Activated B cell treated with CpG ODN at 0.5 μM for 24 hours (primary cell): Measurements from ENCODE around the gene FOXJ2. TPM values are rescaled to one million over a fixed set of nuclear protein-coding genes. Genes with fewer than 3 reads are reported as not detected.
A peak's percentile ranks its signal among the peaks of the same experiment; 100 is the strongest.
"Not testable (repeated sequence)": the region's sequence is repeated elsewhere in the genome, so short reads cannot be mapped to it uniquely, and the experiment has no call there.

Experiments
- ATAC-seq: fragments of 200-7000 bp; cut with Tn5 transposase; one replicate; pipeline ENCODE4 v1.10.0; 2021; ENCODE audit warnings: low read depth, mild to moderate bottlenecking, moderate library complexity
- CTCF ChIA-PET: fragments of 350-600 bp; sonication (Branson Sonifier 250); formaldehyde crosslinking; loops from one replicate; lab custom pipeline; 2021; ENCODE audit warnings: antibody characterized with exemption; lab: Charles Lee
- POLR2A ChIA-PET: fragments of 350-600 bp; sonication (Branson Sonifier 250); formaldehyde crosslinking; loops from one replicate; lab custom pipeline; 2021; ENCODE audit warnings: antibody characterized with exemption; lab: Charles Lee
- DNase-seq: peaks from one replicate; pipeline ENCODE4 v3.0.0; 2022
- H3K27ac Mint-ChIP-seq: one replicate; pipeline ENCODE4 v1.8.0; 2020; ENCODE audit warnings: mixed read lengths
- H3K27me3 Mint-ChIP-seq: one replicate; pipeline ENCODE4 v1.8.0; 2021; ENCODE audit warnings: mixed read lengths
- H3K36me3 Mint-ChIP-seq: one replicate; pipeline ENCODE4 v1.8.0; 2021; ENCODE audit warnings: low read depth, mixed read lengths
- H3K4me1 Mint-ChIP-seq: one replicate; pipeline ENCODE4 v1.8.0; 2021; ENCODE audit warnings: mixed read lengths
- H3K4me3 Mint-ChIP-seq: one replicate; pipeline ENCODE4 v1.8.0; 2020; ENCODE audit warnings: mild to moderate bottlenecking, mixed read lengths
- H3K9me3 Mint-ChIP-seq: one replicate; pipeline ENCODE4 v1.8.0; 2020; ENCODE audit warnings: mixed read lengths
- intact Hi-C: fragments of 100-400 bp; cut with micrococcal nuclease; formaldehyde crosslinking; loops from one replicate; pipeline ENCODE4 v1.15.1; 2024
- total RNA-seq: library from RNA; stranded (reverse); gene quantifications from 2 replicates; pipeline ENCODE4 v1.2.3, GENCODE V29; 2022
- TF ChIP-seq, protein P1 (sequence below): fragments of 200-600 bp; IDR thresholded peaks from one replicate; pipeline ENCODE4 v1.8.0; 2022; ENCODE audit warnings: antibody characterized with exemption, mild to moderate bottlenecking

The FOXJ2 gene
- 12.5 and 13.6 TPM in 2 replicates for total RNA-seq

DNA sequence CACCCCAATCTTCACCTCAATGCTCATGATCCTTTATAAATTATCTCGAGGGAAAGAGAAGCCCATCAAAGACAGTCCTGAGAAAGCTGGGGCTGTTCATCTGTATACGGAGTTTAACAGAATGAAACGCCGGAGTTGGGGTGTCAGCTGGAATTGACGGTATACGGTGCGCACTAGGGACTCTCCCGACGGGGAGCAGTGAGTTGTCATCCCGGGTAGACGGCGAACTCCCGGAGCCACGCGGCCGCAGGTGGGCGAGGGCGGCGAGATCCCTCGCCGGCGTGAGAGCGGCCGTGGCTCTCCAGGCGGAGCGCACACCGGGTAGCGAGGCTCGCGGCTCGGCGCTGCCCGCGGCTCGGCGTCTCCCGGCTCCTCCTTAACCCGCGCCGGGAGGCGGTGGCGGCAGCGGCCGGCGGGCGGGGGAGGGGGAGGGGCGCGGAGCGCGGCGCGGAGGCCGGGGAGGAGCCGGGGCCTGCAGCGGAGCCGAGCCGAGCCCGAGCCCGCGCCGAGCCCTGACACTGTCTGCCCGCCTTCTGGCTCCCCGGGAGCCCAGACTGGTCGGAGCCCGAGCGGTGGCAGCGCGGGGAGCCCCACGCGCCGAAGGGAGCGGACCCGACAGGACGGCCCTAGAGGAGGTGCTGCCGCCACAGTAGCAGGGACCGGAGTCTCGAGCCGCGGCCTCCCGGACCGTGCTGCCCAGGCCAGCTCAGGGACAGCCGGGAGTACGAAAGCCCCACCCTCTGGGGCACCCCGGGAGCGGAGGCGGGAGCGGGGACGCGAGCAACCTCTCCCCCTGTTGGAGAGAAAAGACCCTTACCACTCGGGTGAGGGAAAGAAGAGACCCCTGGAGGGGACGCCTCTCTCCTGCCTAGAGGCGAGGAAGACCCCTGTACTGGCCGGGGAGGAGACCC is at the start of gene FOXJ2:
FOXJ2 (plus strand) TSS at position 475 of the 911 bp plus-strand sequence. CDS start 7,117 bp downstream, outside the sequence.
- Mint-ChIP-seq H3K27me3 (no peaks in the 10 kb centered on the region), H3K36me3 (no peaks in the 10 kb centered on the region), H3K9me3 (no peaks in the 10 kb centered on the region), H3K4me1 (peaks cover 53% of the 10 kb centered on the region), H3K27ac (peak within 1 kb of the TSS; percentile 74), H3K4me3 (peak within 1 kb of the TSS; percentile 86)
- ChIA-PET POLR2A (interaction anchor here (1.0 to 2.7 kb wide), 4 partner anchors 62 to 99 kb away, joined by 4 to 8 read pairs (median 6); no protein-coding TSS in a partner anchor), CTCF (interaction anchor here (1.4 kb wide), 1 partner anchor 14 kb away, joined by 5 read pairs; no protein-coding TSS in a partner anchor)
- DNase-seq (peak; percentile 73), ATAC-seq (peak; percentile 86)
- intact Hi-C loops = loop anchor here (1.0 to 10.0 kb wide), 3 partner anchors 14 to 362 kb away; partner anchors contain the start of gene NECAP1
- TF ChIP-seq, protein P1, sequence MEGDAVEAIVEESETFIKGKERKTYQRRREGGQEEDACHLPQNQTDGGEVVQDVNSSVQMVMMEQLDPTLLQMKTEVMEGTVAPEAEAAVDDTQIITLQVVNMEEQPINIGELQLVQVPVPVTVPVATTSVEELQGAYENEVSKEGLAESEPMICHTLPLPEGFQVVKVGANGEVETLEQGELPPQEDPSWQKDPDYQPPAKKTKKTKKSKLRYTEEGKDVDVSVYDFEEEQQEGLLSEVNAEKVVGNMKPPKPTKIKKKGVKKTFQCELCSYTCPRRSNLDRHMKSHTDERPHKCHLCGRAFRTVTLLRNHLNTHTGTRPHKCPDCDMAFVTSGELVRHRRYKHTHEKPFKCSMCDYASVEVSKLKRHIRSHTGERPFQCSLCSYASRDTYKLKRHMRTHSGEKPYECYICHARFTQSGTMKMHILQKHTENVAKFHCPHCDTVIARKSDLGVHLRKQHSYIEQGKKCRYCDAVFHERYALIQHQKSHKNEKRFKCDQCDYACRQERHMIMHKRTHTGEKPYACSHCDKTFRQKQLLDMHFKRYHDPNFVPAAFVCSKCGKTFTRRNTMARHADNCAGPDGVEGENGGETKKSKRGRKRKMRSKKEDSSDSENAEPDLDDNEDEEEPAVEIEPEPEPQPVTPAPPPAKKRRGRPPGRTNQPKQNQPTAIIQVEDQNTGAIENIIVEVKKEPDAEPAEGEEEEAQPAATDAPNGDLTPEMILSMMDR = no peak

- H3K27ac Mint-ChIP-seq, CTCF ChIA-PET, intact Hi-C loops, H3K9me3 Mint-ChIP-seq, H3K27me3 Mint-ChIP-seq, POLR2A ChIA-PET, ATAC-seq, H3K36me3 Mint-ChIP-seq, H3K4me3 Mint-ChIP-seq, DNase-seq, H3K4me1 Mint-ChIP-seq: not testable (repeated sequence)
These were observed 49.5 kb upstream of the FOXJ2 start for GRCh38 chr12:7983019-7983418.

- H3K27me3 Mint-ChIP-seq, CTCF ChIA-PET, intact Hi-C loops, H3K4me1 Mint-ChIP-seq, ATAC-seq, H3K9me3 Mint-ChIP-seq, DNase-seq, POLR2A ChIA-PET, H3K36me3 Mint-ChIP-seq, H3K27ac Mint-ChIP-seq, H3K4me3 Mint-ChIP-seq: not testable (repeated sequence)
These were observed 49.1 kb upstream of the FOXJ2 start for GRCh38 chr12:7983460-7983859.

DNA sequence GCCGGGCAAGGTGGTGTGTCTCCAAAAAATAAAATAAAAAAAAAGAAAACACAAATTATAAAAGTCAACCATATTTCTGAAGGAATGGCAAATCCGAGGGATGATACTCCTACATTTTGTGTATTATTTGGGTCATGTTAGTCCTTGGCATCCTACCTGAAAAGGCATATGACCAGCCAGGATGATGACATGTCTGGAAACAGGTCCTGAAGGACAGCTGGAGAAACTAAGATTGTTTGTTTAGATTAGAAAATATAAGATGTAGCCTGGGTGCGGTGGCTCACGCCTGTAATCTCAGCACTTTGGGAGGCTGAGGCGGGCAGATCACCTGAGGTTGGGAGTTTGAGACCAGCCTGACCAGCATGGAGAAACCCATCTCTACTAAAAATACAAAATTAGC is 47.6 kb upstream of the FOXJ2 start:
- no peak overlapping the region for H3K4me3 Mint-ChIP-seq
- H3K9me3 Mint-ChIP-seq = no peaks in the 10 kb centered on the region
- no peaks in the 10 kb centered on the region for H3K36me3 Mint-ChIP-seq
- no peaks in the 10 kb centered on the region for H3K27me3 Mint-ChIP-seq
- no peak for ATAC-seq
- TF ChIP-seq, protein P1 = no peak
- intact Hi-C loops = no loop called here
- peaks cover 2% of the 10 kb centered on the region for H3K4me1 Mint-ChIP-seq
- POLR2A ChIA-PET = no interaction called here
- H3K27ac Mint-ChIP-seq = no peak overlapping the region
- CTCF ChIA-PET = no interaction called here
- DNase-seq = no peak

DNA sequence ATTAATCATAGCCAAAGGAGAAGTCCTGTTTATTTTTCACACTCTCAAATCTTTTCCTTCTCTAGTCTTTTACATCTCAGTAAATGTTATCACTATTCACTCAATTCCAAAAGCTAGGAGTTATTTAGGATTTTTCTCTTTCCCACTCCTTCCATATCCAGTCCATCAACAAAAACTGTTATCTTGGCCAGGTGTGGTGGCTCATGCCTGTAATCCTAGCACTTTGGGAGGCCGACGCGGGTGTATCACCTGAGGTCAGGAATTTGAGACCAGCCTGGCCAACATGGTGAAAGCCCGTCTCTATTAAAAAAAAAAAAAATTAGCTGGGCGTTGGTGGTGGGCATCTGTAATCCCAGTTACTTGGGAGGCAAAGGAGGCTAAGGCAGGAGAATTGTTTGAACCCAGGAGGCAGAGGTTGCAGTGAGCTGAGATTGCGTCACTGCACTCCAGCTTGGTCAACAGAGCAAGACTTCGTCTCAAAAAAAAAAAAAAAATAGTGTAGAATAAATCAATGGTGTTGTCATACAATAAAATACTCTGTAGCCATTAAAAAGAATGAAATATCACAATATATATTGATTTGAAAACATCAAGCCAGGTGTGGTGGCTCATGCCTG is 46.6 kb upstream of the FOXJ2 start:
- no peak for ATAC-seq

More for the DNA sequence above, 46.6 kb upstream of the FOXJ2 start:
- no peaks in the 10 kb centered on the region for H3K36me3 Mint-ChIP-seq
- ChIA-PET CTCF (no interaction called here), POLR2A (no interaction called here)
- TF ChIP-seq, protein P1 = no peak
- no peak overlapping the region for H3K27ac Mint-ChIP-seq
- H3K4me1 Mint-ChIP-seq = peaks cover 4% of the 10 kb centered on the region
- no peaks in the 10 kb centered on the region for H3K9me3 Mint-ChIP-seq
- no peak for DNase-seq
- intact Hi-C loops = no loop called here
- no peaks in the 10 kb centered on the region for H3K27me3 Mint-ChIP-seq
- no peak overlapping the region for H3K4me3 Mint-ChIP-seq
